ENCODE results near the gene NDUFAF4.

DNA sequence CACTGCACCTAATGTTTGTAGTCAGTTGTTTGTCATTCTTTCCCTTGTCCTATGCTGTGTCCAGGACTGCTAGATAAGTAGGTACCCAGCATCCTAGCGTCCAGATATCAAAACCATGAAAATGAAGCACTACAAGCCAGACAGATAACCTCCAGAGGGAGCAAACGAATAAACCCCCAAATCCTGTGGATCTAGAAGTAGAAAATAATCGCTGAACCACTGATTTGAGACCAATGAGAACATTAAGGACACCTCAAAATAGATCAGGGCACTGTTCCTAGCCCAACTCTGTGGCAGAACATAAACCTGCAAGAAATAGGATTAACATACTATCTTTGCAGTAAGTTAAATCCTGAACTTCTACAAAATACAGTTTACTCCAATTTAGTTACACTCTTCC, 25.7 kb upstream of the NDUFAF4 start:
- TF ChIP-seq, protein P1, sequence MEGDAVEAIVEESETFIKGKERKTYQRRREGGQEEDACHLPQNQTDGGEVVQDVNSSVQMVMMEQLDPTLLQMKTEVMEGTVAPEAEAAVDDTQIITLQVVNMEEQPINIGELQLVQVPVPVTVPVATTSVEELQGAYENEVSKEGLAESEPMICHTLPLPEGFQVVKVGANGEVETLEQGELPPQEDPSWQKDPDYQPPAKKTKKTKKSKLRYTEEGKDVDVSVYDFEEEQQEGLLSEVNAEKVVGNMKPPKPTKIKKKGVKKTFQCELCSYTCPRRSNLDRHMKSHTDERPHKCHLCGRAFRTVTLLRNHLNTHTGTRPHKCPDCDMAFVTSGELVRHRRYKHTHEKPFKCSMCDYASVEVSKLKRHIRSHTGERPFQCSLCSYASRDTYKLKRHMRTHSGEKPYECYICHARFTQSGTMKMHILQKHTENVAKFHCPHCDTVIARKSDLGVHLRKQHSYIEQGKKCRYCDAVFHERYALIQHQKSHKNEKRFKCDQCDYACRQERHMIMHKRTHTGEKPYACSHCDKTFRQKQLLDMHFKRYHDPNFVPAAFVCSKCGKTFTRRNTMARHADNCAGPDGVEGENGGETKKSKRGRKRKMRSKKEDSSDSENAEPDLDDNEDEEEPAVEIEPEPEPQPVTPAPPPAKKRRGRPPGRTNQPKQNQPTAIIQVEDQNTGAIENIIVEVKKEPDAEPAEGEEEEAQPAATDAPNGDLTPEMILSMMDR (IDR thresholded peaks at IDR 0.05; ENCODE audit: control extremely low read depth in 1 of 3, insufficient read depth in 1 of 3, low read depth in 1 of 3, low read length in 3 of 3): no peak
- TF ChIP-seq KDM5A (IDR thresholded peaks at IDR 0.05; ENCODE audit: low read length): no peak
- TF ChIP-seq POLR2A (IDR thresholded peaks at IDR 0.05; ENCODE audit: control extremely low read depth in 1 of 2, low read depth in 2 of 2, low read length in 2 of 2): no peak
- no peak for TF ChIP-seq SUZ12 (IDR thresholded peaks at IDR 0.05; ENCODE audit: low read length)
- no peak for TF ChIP-seq BRCA1 (IDR thresholded peaks at IDR 0.05; ENCODE audit: low read depth, low read length)
- TF ChIP-seq PHF8 (conservative IDR thresholded peaks at IDR 0.05; ENCODE audit: low read depth, low read length): no peak
- TF ChIP-seq CEBPB (IDR thresholded peaks at IDR 0.05; ENCODE audit: low read depth, low read length): no peak
- TF ChIP-seq BCL11A (IDR thresholded peaks at IDR 0.05; ENCODE audit: low read depth in 2 of 2, low read length in 2 of 2): no peak
- no peak for TF ChIP-seq CHD2 (IDR thresholded peaks at IDR 0.05; ENCODE audit: low read length)
- TF ChIP-seq RFX5 (IDR thresholded peaks at IDR 0.05; ENCODE audit: borderline replicate concordance, low read depth, low read length): no peak
- TF ChIP-seq ZNF274 (IDR thresholded peaks at IDR 0.05; ENCODE audit: borderline replicate concordance, extremely low read depth, low read length): no peak
- TF ChIP-seq EP300 (IDR thresholded peaks at IDR 0.05; ENCODE audit: borderline replicate concordance in 1 of 2, low read depth in 2 of 2, low read length in 2 of 2): no peak
- no peak for TF ChIP-seq EZH2 (IDR thresholded peaks at IDR 0.05; ENCODE audit: low read depth, low read length, severe bottlenecking)
- TF ChIP-seq HDAC6 (IDR thresholded peaks at IDR 0.05; ENCODE audit: low read depth, low read length): no peak

Measured in H1 (cell line).